Epithelial cell of proximal tubule (primary cell): Measurements from ENCODE around the gene PAK5. TPM values are rescaled to one million over a fixed set of nuclear protein-coding genes. Genes with fewer than 3 reads are reported as not detected.

Experiments used
- DNase-seq: peaks from one replicate; pipeline ENCODE4 v3.0.0-alpha.2; 2011; ENCODE audit warnings: low read depth
- H3K4me3 ChIP-seq: 2 replicates; pipeline ENCODE4 v1.5.1; 2011; ENCODE audit warnings: low read depth, mild to moderate bottlenecking, low read length
- total RNA-seq: library from RNA; depleted of rRNA; stranded (reverse); fragments of >200 nt; gene quantifications from 2 replicates; pipeline ENCODE4 v1.2.3, GENCODE V29; 2015
- TF ChIP-seq, protein P1 (sequence below): conservative IDR thresholded peaks from 2 replicates; pipeline ENCODE4 v1.5.1; 2012; ENCODE audit warnings: low read depth, mild to moderate bottlenecking, low read length

Gene PAK5
- total RNA-seq, 1 donor from 2014 or later = not detected

DNA sequence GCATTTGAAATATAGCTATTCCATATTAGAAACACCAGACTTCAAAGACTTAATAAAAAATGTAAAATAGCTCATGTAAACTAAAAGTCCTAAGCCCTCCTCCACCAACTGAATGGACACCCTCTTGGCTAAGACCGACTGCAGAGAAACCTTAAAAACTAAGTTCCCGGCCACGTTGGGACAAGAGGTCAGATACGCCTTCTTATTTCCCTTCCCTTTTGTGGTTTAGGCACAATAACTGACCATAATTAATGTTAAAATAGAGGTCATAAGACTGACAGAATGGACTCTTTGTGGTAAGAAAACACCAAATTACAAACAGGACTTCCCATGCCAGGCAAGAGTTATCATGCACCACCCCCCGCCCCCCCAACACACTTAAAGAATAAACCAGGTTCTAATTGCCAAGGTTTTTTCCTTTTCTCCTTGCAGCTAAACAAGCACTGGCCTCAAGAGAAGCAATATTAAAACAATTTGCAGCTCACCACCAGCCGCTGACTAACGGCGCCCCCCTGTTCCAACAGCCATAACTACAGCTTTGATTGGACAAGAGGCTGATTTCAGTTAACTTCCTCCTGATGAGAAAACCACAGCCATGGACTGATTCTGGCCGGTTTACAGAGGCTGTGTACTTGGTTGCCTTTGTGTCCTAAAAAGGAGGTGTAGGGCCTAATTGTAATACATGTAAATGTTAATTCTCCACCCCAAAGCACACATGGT, 335.2 kb downstream of the PAK5 start:
- no peak overlapping the region for H3K4me3 ChIP-seq
- no peak for DNase-seq
- TF ChIP-seq, protein P1, sequence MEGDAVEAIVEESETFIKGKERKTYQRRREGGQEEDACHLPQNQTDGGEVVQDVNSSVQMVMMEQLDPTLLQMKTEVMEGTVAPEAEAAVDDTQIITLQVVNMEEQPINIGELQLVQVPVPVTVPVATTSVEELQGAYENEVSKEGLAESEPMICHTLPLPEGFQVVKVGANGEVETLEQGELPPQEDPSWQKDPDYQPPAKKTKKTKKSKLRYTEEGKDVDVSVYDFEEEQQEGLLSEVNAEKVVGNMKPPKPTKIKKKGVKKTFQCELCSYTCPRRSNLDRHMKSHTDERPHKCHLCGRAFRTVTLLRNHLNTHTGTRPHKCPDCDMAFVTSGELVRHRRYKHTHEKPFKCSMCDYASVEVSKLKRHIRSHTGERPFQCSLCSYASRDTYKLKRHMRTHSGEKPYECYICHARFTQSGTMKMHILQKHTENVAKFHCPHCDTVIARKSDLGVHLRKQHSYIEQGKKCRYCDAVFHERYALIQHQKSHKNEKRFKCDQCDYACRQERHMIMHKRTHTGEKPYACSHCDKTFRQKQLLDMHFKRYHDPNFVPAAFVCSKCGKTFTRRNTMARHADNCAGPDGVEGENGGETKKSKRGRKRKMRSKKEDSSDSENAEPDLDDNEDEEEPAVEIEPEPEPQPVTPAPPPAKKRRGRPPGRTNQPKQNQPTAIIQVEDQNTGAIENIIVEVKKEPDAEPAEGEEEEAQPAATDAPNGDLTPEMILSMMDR = no peak

DNA sequence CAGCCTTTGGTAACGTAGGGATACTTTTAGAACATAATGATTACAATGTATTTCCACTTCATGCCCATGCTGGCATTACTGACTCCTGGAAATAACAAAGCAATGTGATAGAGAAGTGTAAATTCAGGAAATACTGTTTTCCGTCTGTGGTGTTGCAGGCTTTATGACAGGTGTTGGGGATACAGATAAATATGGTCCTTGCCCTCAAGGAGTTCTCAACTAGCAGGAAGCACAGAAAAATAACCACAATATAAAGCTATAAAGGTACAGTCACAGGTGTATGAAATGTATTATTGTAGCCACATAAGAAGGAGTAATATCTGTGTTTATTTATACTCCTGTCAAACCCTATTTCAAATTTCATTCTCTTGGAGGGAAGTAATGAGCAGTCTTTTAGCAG, 337.4 kb downstream of the PAK5 start:
- DNase-seq = no peak
- TF ChIP-seq, protein P1 = no peak
- no peak overlapping the region for H3K4me3 ChIP-seq

DNA sequence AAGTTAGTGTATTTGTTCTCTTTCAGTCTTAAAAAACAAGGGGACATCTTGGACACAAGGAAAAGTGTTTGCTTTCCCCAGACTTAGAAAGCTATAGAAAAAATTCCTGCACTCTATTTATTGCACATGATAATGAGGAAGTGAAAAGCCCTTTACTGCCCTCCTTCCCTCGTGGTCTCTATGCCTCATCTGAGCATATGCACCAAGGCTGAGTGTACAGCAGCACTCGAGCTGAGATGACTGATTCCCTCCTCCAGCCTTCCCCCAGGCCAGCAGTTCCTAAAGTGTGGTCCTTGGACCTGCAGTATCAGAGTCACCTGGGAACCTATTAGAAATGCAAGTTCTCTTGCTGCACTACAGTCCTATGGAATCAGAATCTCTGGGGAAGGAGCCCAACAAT, 338.8 kb downstream of the PAK5 start:
- no peak overlapping the region for H3K4me3 ChIP-seq
- TF ChIP-seq, protein P1 = no peak
- no peak for DNase-seq

DNA sequence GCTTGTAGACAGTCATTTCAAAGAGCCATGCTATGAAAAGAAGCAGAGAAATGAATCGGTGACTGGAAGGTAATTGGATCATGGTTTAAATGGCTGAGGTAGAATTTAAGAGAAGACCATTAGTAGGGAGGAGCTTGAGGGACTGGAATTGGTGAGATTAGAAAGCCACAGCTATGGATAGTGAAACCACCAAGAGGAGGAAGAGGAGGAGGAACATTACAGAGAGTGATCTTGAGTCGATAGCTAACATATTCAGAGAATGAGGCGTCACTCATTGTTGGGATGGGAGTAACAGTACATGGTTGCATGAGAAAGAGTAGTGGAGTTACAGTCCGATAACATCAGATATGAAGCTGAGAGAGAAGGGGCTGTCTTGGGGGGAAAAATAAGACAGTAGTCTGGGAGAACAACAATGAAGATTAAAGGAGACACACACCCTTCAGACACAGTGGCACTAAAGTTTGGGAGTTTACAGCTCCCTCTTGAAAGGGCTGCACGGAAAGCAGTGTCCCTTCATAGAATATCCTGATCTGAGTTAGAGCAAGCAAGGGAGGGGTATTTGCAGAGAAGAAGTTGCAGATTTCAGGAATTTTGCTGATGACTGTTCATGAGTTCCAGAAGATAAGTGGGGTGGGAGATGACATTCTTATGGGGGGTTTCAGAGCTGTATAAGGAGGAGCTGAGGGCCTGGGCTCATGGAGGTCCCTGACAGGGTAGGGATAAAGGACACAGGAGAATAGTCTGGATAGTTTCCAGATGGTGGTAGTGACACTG, 339.6 kb downstream of the PAK5 start:
- DNase-seq = no peak
- TF ChIP-seq, protein P1 = no peak
- no peak overlapping the region for H3K4me3 ChIP-seq

DNA sequence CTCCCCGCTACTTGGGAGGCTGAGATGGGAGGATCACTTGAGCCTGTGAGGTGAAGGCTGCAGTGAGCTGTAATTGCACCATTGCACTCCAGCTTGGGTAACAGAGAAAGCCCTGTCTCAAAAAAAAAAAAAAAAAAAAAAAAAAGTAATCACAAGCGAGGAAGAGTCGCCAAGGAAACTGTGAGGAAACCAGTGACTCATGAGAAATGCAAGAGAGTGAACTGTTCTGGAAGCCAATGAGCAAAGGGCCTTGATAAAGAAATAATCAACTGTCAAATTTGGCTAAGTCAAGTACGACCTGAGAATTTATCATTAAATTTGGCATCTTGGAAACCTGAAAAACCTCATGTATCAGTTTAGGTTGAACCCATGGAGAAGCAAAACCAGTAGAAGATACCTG, 340.6 kb downstream of the PAK5 start:
- TF ChIP-seq, protein P1 = no peak
- no peak for DNase-seq
- no peak overlapping the region for H3K4me3 ChIP-seq

DNA sequence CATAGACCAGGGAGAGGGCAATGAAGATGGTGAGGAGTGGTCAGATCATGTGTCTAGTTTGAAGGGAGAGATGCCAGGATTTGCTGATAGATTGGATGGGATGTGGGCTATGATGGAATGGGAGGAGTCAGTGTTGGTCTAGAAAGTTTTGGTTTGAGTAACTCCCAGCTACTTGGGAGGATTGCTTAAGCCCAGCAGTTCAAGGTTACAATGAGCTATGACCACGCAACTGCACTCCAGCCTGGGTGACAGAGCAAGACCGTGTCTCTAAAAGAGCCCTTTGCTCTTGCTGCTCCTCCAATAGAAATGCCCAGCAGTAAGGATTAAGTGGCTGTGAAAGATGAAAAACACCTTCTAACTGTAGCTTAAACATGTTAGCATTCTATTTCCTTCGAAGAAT, 342.7 kb downstream of the PAK5 start:
- TF ChIP-seq, protein P1 = no peak
- no peak overlapping the region for H3K4me3 ChIP-seq
- no peak for DNase-seq
